DND-41 (cell line): ENCODE results near the gene DSCAML1.

Experiments used
- EZH2 ChIP-seq: IDR thresholded peaks from 3 replicates; pipeline ENCODE4 v1.6.1; 2012; ENCODE audit warnings: borderline replicate concordance, low read depth, mild to moderate bottlenecking, moderate library complexity, low read length, inconsistent platforms; ENCODE audit not compliant: severe bottlenecking
- TF ChIP-seq, protein P1 (sequence below): IDR thresholded peaks from 2 replicates; pipeline ENCODE4 v1.5.1; 2012; ENCODE audit warnings: borderline replicate concordance, low read length, moderate library complexity, mild to moderate bottlenecking; ENCODE audit not compliant: poor library complexity, severe bottlenecking; ENCODE audit errors: extremely low read depth

DNA sequence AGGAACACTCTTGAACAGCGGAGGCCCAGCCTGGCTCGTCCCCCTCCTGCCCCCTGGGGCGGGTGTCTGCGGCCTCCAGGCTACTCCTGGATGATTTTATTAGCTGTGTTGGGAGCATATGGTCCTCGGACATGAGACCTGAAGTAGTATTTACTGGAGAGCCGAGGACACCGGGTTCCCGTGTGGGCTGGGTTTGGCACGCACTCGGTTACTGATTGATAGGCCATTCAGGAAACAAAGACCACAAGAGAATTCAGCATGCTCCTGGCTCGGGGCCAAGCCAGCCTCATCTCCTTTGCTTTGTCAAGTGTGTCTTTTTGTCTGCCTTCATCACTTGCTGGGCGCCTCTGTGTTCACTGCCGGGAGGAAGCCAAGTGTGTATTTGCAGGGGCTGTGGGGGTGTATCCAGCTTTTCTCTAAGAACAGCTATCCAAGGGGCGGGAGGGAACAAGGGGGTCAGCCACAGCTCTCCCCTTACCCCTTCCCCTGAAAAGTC is 17.8 kb upstream of the DSCAML1 start:
- TF ChIP-seq EZH2, result no peak
- TF ChIP-seq, protein P1, sequence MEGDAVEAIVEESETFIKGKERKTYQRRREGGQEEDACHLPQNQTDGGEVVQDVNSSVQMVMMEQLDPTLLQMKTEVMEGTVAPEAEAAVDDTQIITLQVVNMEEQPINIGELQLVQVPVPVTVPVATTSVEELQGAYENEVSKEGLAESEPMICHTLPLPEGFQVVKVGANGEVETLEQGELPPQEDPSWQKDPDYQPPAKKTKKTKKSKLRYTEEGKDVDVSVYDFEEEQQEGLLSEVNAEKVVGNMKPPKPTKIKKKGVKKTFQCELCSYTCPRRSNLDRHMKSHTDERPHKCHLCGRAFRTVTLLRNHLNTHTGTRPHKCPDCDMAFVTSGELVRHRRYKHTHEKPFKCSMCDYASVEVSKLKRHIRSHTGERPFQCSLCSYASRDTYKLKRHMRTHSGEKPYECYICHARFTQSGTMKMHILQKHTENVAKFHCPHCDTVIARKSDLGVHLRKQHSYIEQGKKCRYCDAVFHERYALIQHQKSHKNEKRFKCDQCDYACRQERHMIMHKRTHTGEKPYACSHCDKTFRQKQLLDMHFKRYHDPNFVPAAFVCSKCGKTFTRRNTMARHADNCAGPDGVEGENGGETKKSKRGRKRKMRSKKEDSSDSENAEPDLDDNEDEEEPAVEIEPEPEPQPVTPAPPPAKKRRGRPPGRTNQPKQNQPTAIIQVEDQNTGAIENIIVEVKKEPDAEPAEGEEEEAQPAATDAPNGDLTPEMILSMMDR, result no peak
